DND-41 (cell line): ENCODE data around the gene IGF2BP3.

Experiments
- CTCF ChIP-seq: IDR thresholded peaks from 2 replicates; pipeline ENCODE4 v1.5.1; 2012; ENCODE audit warnings: borderline replicate concordance, low read length, moderate library complexity, mild to moderate bottlenecking; ENCODE audit not compliant: poor library complexity, severe bottlenecking; ENCODE audit errors: extremely low read depth
- EZH2 ChIP-seq: IDR thresholded peaks from 3 replicates; pipeline ENCODE4 v1.6.1; 2012; ENCODE audit warnings: borderline replicate concordance, low read depth, mild to moderate bottlenecking, moderate library complexity, low read length, inconsistent platforms; ENCODE audit not compliant: severe bottlenecking

DNA sequence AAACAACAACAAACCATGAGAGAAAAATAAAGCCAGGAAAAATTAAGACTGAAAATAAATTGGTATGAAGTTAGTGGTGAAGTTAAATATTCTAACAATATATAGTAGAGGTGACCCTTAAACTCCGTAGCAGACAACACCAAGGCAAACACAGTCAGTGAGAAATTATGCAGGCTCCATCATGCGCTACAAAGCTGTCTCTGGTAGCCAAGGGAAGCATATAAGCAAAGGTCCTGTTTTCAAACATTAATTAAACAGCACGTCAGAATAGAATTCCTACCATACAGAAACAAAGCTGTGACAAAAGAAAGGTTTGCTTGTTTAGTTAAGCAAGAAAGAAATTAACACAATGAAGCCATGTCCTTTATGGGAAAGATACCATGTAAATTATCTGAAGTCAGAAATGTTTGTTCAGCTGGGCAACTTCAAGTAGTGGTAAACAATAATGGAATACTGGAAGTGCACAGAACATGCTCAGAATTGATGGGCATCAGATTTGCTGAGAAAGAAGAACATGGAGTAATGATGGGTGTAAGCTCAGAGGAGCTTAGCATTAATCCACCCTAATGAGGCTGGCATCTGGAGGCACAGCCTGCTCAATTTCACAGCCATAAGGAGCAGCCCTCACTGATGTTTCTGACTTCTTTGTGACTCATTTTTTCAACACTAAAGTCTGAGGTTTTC is 75.7 kb downstream of the IGF2BP3 start:
- TF ChIP-seq EZH2 (no peak), CTCF (no peak)
